Measurements from ENCODE around the gene ABCD1. TPM values are rescaled to one million over a fixed set of nuclear protein-coding genes. Genes with fewer than 3 reads are reported as not detected.

ABCD1 gene
- total RNA-seq, 1 donor from 2014 or later = 19.7 TPM

DNA sequence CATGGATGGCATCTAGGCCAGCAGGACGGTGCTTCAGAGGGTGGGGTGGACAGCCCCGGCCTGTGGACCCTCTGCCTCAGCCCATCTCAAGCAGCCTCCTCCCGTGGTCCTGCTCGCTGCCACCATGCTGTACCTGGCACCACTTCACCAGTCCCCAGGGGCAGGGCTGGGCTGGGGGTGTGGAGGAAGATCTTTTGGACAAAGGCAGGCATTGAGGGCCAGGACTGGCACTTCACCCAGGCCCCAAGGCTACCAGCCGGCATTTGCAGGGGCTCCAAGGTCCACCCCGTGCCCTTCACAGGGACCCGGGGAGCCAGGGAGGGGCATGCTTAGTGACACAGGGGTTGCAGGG, 40.1 kb downstream of the ABCD1 start:
- Mint-ChIP-seq H3K27me3 (ENCODE audit: unreplicated experiment) (no peaks in the 10 kb centered on the region), H3K4me1 (ENCODE audit: unreplicated experiment) (peaks cover 17% of the 10 kb centered on the region), H3K27ac (ENCODE audit: unreplicated experiment) (no peak overlapping the region), H3K36me3 (ENCODE audit: unreplicated experiment) (no peaks in the 10 kb centered on the region), H3K4me3 (ENCODE audit: unreplicated experiment) (no peak overlapping the region), H3K9me3 (ENCODE audit: unreplicated experiment) (no peaks in the 10 kb centered on the region)
- TF ChIP-seq, protein P1, sequence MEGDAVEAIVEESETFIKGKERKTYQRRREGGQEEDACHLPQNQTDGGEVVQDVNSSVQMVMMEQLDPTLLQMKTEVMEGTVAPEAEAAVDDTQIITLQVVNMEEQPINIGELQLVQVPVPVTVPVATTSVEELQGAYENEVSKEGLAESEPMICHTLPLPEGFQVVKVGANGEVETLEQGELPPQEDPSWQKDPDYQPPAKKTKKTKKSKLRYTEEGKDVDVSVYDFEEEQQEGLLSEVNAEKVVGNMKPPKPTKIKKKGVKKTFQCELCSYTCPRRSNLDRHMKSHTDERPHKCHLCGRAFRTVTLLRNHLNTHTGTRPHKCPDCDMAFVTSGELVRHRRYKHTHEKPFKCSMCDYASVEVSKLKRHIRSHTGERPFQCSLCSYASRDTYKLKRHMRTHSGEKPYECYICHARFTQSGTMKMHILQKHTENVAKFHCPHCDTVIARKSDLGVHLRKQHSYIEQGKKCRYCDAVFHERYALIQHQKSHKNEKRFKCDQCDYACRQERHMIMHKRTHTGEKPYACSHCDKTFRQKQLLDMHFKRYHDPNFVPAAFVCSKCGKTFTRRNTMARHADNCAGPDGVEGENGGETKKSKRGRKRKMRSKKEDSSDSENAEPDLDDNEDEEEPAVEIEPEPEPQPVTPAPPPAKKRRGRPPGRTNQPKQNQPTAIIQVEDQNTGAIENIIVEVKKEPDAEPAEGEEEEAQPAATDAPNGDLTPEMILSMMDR (IDR thresholded peaks at IDR 0.05) = no peak
- DNase-seq (ENCODE audit: extremely low spot score, unreplicated experiment) = no peak

- no peaks in the 10 kb centered on the region for H3K27me3 Mint-ChIP-seq (ENCODE audit: unreplicated experiment)
- H3K9me3 Mint-ChIP-seq (ENCODE audit: unreplicated experiment) = no peaks in the 10 kb centered on the region
- TF ChIP-seq, protein P1 (IDR thresholded peaks at IDR 0.05) = no peak
- DNase-seq (ENCODE audit: extremely low spot score, unreplicated experiment) = no peak
- peak overlapping the region; percentile 63 for H3K4me3 Mint-ChIP-seq (ENCODE audit: unreplicated experiment)
- peak overlapping the region; percentile 78 for H3K27ac Mint-ChIP-seq (ENCODE audit: unreplicated experiment)
- H3K36me3 Mint-ChIP-seq (ENCODE audit: unreplicated experiment) = no peaks in the 10 kb centered on the region
- peaks cover 17% of the 10 kb centered on the region for H3K4me1 Mint-ChIP-seq (ENCODE audit: unreplicated experiment)
These were observed 40.8 kb downstream of the ABCD1 start for GRCh38 chrX:153765138-153766079.

- no peaks in the 10 kb centered on the region for H3K9me3 Mint-ChIP-seq (ENCODE audit: unreplicated experiment)
- TF ChIP-seq, protein P1 (IDR thresholded peaks at IDR 0.05) = no peak
- DNase-seq (ENCODE audit: extremely low spot score, unreplicated experiment) = no peak
- H3K4me1 Mint-ChIP-seq (ENCODE audit: unreplicated experiment) = peaks cover 17% of the 10 kb centered on the region
- no peaks in the 10 kb centered on the region for H3K36me3 Mint-ChIP-seq (ENCODE audit: unreplicated experiment)
- H3K27ac Mint-ChIP-seq (ENCODE audit: unreplicated experiment) = peak overlapping the region; percentile 78
- H3K4me3 Mint-ChIP-seq (ENCODE audit: unreplicated experiment) = peak overlapping the region; percentile 63
- no peaks in the 10 kb centered on the region for H3K27me3 Mint-ChIP-seq (ENCODE audit: unreplicated experiment)
These were observed 41.6 kb downstream of the ABCD1 start for GRCh38 chrX:153766098-153766817.

GRCh38 chrX:153766871-153767673, 42.4 kb downstream of the ABCD1 start:
- Mint-ChIP-seq H3K27ac (ENCODE audit: unreplicated experiment) (no peak overlapping the region), H3K4me3 (ENCODE audit: unreplicated experiment) (no peak overlapping the region), H3K4me1 (ENCODE audit: unreplicated experiment) (peaks cover 17% of the 10 kb centered on the region), H3K27me3 (ENCODE audit: unreplicated experiment) (no peaks in the 10 kb centered on the region), H3K36me3 (ENCODE audit: unreplicated experiment) (no peaks in the 10 kb centered on the region), H3K9me3 (ENCODE audit: unreplicated experiment) (no peaks in the 10 kb centered on the region)
- no peak for DNase-seq (ENCODE audit: extremely low spot score, unreplicated experiment)
- TF ChIP-seq, protein P1 (IDR thresholded peaks at IDR 0.05) = no peak

Measured in osteocyte (in vitro differentiated cells).